ENCODE data around the gene SLC26A3.

DNA sequence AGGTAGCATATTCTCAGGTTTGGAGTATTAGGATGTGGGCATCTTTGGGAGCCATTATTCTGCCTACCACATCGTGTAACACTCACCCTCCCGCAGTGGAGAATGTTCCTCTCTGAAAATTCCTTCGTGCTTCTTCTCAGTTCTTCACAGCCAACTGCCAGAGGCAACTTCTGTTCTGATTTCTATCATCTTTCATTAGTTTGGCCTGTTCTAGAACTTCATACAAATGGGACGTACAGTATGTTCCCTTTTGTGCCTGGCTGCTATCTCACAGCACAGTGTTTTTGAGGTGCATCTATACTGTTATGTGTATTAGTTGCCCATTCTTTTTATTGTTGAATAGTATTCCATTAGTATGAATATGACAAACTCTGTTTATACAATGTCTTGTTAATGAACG lies 8.9 kb upstream of the SLC26A3 start:
- TF ChIP-seq CTCF (IDR thresholded peaks at IDR 0.05; ENCODE audit: insufficient read depth, low read length, poor library complexity, severe bottlenecking) (no peak), EZH2phosphoT487 (conservative IDR thresholded peaks at IDR 0.05; ENCODE audit: low read length) (no peak)
